ENCODE data around the gene SULT1C4. TPM values are rescaled to one million over a fixed set of nuclear protein-coding genes. Genes with fewer than 3 reads are reported as not detected.
A peak's percentile ranks its signal among the peaks of the same experiment; 100 is the strongest.

The SULT1C4 gene
- total and polyA plus RNA-seq, 2 of the 8 experiments (the other 6 are each of a cell fraction or from before 2014, with no cell fraction given): 1.5 to 2.1 TPM

DNA sequence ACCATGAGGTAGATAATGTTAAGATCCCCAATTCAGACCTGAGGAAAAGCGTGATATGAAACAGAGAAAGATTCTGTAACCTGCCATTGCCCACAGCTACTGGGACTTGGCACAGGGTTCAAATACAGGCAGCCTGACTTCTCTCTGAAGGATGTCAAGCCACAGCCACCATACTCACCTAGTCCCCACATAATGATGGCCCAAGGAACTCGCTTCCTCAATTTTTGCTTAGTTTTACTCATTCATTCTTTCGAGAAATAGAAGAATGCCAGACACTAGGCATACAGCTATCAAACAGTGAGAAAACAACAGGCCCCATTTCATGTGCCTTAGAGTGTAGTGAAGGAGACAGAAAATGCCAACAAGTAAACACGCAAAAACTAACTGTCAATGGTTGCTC is 980 bp upstream of the SULT1C4 start:
- TF ChIP-seq GABPA (IDR thresholded peaks at IDR 0.05; ENCODE audit: borderline replicate concordance, insufficient read depth, low read length) (no peak), EGR1 (IDR thresholded peaks at IDR 0.05; ENCODE audit: borderline replicate concordance, low read depth, low read length) (no peak), SIRT6 (IDR thresholded peaks at IDR 0.05; ENCODE audit: low read length) (no peak)
- Histone ChIP-seq H3K4me1 (replicated peaks in 1 of 4; ENCODE audit: control insufficient read depth in 3 of 4, insufficient read depth in 4 of 4, low read length in 3 of 4) (peaks cover 0 to 10% (median 8%) of the 10 kb centered on the region in 4 experiments; a peak in 5 of 7 replicates), H3K79me2 (ENCODE audit: control insufficient read depth in 1 of 2, insufficient read depth in 2 of 2, low read length in 2 of 2) (no peaks in the 10 kb centered on the region), H2BK12ac (ENCODE audit: low read depth, low read length) (no peak overlapping the region), H4K5ac (ENCODE audit: insufficient read length, low read depth, low read length) (no peak overlapping the region), H3K36me3 (ENCODE audit: control insufficient read depth in 2 of 4, insufficient read depth in 4 of 4, low read length in 3 of 4) (no peaks in the 10 kb centered on the region), H2BK5ac (ENCODE audit: low read depth, low read length) (no peak overlapping the region), H4K91ac (replicated peaks; ENCODE audit: insufficient read length, low read length) (no peak overlapping the region), H4K20me1 (replicated peaks in 1 of 2; ENCODE audit: control insufficient read depth in 1 of 2, insufficient read depth in 2 of 2, low read length in 2 of 2) (no peaks in the 10 kb centered on the region), H3K4me3 (ENCODE audit: extremely low read depth in 1 of 4, insufficient read depth in 2 of 4, low read depth in 3 of 4, low read length in 4 of 4) (no peak overlapping the region), H3K4me2 (ENCODE audit: insufficient read depth in 1 of 2, low read depth in 2 of 2, low read length in 2 of 2) (no peak overlapping the region), H3K18ac (ENCODE audit: extremely low read depth, low read length) (no peak overlapping the region), H3K4ac (replicated peaks; ENCODE audit: insufficient read length, low read depth, low read length) (no peak overlapping the region), H3K27ac (ENCODE audit: low read depth, low read length) (no peak overlapping the region), H2AFZ (ENCODE audit: low read length) (peak overlapping the region; percentile 75; the same call in 1 of the 2 replicates), H3K79me1 (ENCODE audit: low read depth, low read length) (no peaks in the 10 kb centered on the region), H2BK120ac (replicated peaks; ENCODE audit: low read depth, low read length) (no peak overlapping the region), H2BK15ac (ENCODE audit: low read length) (no peak overlapping the region), H3K9ac (replicated peaks in 1 of 4; ENCODE audit: extremely low read depth in 1 of 4, low read depth in 3 of 4, low read length in 3 of 4) (no peak overlapping the region), H4K8ac (ENCODE audit: extremely low read depth, insufficient read depth, low read length) (no peak overlapping the region), H3K56ac (replicated peaks; ENCODE audit: insufficient read length, low read depth, low read length) (no peak overlapping the region), H3K14ac (ENCODE audit: insufficient read length) (no peak overlapping the region), H3K23me2 (ENCODE audit: low read depth, low read length) (no peaks in the 10 kb centered on the region), H2BK20ac (ENCODE audit: low read length) (peak overlapping the region; percentile 24; the same call in 1 of the 2 replicates), H2AK5ac (ENCODE audit: low read depth, low read length) (no peak overlapping the region), H3K27me3 (replicated peaks in 1 of 4; ENCODE audit: control insufficient read depth in 3 of 4, extremely low read depth in 1 of 4, insufficient read depth in 3 of 4, low read length in 3 of 4) (no peaks in the 10 kb centered on the region; a peak in 1 of 7 replicates), H3K23ac (ENCODE audit: insufficient read length) (no peak overlapping the region), H3K9me3 (ENCODE audit: insufficient read depth in 2 of 2, low read depth in 1 of 2, low read length in 1 of 2) (no peaks in the 10 kb centered on the region)
- FAIRE-seq (no peak), DNase-seq (ENCODE audit: low read depth in 1 of 2, low spot score in 2 of 2) (no peak)
- POLR2A ChIA-PET (ENCODE audit: partially characterized antibody): interaction anchor here (0.6 kb wide), 1 partner anchor 65 kb away, joined by 3 read pairs; no protein-coding TSS in a partner anchor
- CTCF ChIA-PET (ENCODE audit: partially characterized antibody): interaction anchor here (1.5 kb wide), 1 partner anchor 20 kb away, joined by 5 read pairs; no protein-coding TSS in a partner anchor
- WGBS, 2 experiments (ENCODE audit: extremely low coverage in 1 of 2, insufficient coverage in 1 of 2, insufficient read length in 1 of 2, insufficient replicate concordance in 2 of 2, low coverage in 1 of 2, low lambda C conversion rate in 2 of 2, missing lambda C conversion rate in 1 of 2): 89% methylated on average over 4 of the region's 4 CpGs; no CpG with 5 or more reads in 1 of the 2 experiments

Measured in H1 (cell line).